HT-29 (cell line): ENCODE measurements around the gene REV1. TPM values are rescaled to one million over a fixed set of nuclear protein-coding genes. Genes with fewer than 3 reads are reported as not detected.
"Not testable (repeated sequence)": the region's sequence is repeated elsewhere in the genome, so short reads cannot be mapped to it uniquely, and the experiment has no call there.

Source experiments
- DNase-seq: peaks from one replicate; pipeline ENCODE4 v3.0.0-alpha.2; 2015; ENCODE audit warnings: low spot score
- total RNA-seq: library from RNA; depleted of rRNA; stranded (reverse); fragments of >200 nt; shearing (Covaris generic); gene quantifications from 2 replicates; pipeline ENCODE4 v1.2.3, GENCODE V29; 2014; rRNA removed

REV1 gene
- total RNA-seq, 1 experiment from 2014 or later, result 18.1 TPM

- DNase-seq, result not testable (repeated sequence)
Measured at GRCh38 chr2:99354825-99355224, 135.0 kb downstream of the REV1 start.

DNA sequence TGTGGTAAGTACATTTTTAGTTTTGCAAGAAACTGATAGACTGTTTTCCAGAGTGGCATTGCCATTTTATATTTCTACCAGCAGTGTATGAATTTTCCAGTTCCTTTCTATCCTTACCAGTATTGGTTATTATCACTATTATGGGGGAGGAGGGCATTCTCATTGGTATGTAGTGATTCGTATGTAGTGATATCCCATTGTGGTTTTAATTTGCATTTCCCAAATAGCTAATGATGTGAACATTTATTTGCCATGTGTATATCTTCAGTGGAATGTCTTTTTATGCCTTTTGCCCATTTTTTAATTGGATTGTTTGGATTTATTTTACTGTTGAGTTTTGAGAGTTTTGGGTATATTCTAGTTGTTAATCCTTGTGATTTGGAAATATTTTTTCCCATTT, 135.7 kb downstream of the REV1 start:
- no peak for DNase-seq

Other genes with a start within 250 kb of the REV1 start
- gene LYG2, start 234.4 kb downstream of the REV1 start, total RNA-seq, result not detected in 2 replicates
- gene LYG1, start 188.8 kb downstream of the REV1 start, total RNA-seq, result 0.08 TPM in 1 of 2 replicates, not detected in the other
- 22.4 and 22.8 TPM in 2 replicates for gene TXNDC9, start 153.7 kb downstream of the REV1 start, total RNA-seq
- 13.6 and 14.5 TPM in 2 replicates for gene EIF5B, start 152.6 kb downstream of the REV1 start, total RNA-seq